Measurements from ENCODE around the gene MPRIP.

MPRIP gene

GRCh38 chr17:17088541-17089525 is 46.6 kb downstream of the MPRIP start:
- no peak for DNase-seq (ENCODE audit: low read depth)

GRCh38 chr17:17089796-17090641 is 47.8 kb downstream of the MPRIP start:
- no peak for DNase-seq (ENCODE audit: low read depth)

GRCh38 chr17:17090642-17091103 is 48.4 kb downstream of the MPRIP start:
- DNase-seq (ENCODE audit: low read depth) = no peak

GRCh38 chr17:17091276-17091675 is 49.0 kb downstream of the MPRIP start:
- DNase-seq (ENCODE audit: low read depth) = no peak

- DNase-seq (ENCODE audit: low read depth) = no peak
These were observed 49.8 kb downstream of the MPRIP start for GRCh38 chr17:17091856-17092756.

- DNase-seq (ENCODE audit: low read depth) = no peak
These were observed 51.5 kb downstream of the MPRIP start for GRCh38 chr17:17093764-17094163.

- no peak for DNase-seq (ENCODE audit: low read depth)
These were observed 54.4 kb downstream of the MPRIP start for GRCh38 chr17:17096438-17097178.

DNA sequence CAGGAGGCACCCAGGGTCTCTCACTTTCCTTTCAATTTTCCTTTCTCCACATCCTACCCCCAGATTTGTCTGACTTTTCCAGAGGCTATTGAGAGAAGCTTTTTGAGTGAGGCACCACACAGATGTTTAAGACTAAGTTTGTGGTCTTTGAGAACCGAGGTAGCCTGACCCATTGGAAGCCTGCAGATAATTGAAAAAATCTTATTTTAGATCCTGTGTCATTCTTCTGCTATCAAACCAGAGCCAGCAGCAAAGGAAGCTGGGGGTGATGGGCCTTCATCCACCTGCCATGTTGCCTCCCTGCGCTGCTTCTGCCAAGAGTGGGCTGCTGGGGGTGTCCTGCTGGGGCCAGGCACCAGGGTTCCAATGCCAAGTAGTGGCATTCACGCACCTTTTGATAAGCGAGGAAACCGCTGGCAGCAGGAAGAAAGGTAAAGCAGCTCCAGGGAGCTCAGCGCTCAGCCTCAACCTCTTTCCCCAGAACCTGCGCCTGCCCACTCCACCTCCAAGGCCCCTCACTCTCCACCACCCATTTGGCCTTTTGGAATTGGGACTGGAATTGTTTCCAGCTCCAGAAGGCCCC is 55.6 kb downstream of the MPRIP start:
- DNase-seq (ENCODE audit: low read depth) = no peak

DNA sequence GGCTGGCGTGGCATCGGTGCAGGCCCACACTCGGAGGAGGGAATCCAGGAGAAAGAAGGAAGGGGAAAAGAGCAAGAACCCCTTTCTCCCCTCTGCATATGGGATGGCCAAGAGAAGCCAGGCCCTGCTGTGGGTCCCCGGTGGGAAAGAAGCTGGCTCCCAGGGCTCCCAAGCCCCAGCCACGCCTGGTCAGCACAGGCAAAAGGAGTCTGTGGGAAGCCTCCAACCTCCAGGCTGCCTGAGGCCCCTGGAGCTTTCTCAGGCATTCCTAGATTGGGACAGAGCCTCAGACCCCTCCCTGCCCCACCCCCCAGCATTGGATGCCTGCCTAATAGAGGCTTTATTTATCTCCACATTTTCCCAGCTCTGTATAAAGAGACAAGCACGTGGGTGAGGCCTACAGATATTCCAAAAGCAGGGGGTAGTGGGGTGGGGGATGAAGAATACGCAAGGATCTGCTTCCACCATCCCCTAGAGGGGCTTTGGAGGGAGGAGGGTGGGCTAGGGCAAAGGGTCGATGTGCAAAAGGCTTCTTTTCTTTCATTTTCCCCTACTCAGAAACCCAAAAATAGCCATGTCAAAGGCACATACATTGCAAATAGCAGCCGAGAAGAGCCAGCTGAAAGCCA is 56.4 kb downstream of the MPRIP start:
- DNase-seq (ENCODE audit: low read depth) = no peak

- no peak for DNase-seq (ENCODE audit: low read depth)
These were observed 59.9 kb downstream of the MPRIP start for GRCh38 chr17:17102176-17102575.

DNA sequence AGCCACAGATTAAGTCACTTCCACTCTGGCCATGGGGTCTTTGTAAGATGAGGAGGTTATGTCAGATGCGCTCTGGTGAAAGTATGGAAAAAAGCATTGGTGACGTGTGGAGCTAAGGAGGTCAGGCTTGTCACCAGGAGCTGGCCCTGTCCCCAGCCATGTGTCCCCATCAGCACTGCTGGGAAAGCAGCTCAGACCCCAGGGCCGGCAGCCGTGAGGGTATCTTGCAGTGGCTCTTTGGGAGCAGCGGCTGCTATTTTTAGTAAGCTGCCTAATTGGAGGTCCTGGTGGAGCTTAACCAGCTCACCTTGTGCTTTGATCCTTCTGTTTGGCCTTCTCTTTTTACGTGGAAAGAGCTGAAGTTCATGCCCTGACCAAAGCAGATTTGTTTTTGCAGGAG is 60.9 kb downstream of the MPRIP start:
- DNase-seq (ENCODE audit: low read depth) = no peak

DNA sequence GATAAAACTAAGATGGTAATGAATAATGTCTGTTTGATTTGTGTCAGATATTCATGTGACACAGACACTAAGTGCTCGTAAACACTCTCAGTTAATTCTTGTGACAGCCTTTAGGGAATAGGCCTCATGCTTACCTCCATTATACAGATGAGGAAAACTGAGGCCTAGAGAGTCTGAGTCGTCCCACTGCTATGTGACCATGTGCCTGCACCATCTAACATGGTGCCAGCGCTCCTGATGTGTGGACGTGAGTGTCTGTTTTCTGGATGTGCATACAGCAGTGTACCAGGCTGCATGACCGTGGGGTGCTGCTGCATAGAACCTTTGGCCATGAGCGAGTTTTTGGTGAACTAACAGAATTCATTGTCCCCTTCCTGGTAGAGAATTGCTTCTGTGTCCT is 61.8 kb downstream of the MPRIP start:
- DNase-seq (ENCODE audit: low read depth) = no peak

GRCh38 chr17:17104494-17104893 is 62.2 kb downstream of the MPRIP start:
- no peak for DNase-seq (ENCODE audit: low read depth)

- DNase-seq (ENCODE audit: low read depth) = no peak
These were observed 63.7 kb downstream of the MPRIP start for GRCh38 chr17:17105976-17106375.

DNA sequence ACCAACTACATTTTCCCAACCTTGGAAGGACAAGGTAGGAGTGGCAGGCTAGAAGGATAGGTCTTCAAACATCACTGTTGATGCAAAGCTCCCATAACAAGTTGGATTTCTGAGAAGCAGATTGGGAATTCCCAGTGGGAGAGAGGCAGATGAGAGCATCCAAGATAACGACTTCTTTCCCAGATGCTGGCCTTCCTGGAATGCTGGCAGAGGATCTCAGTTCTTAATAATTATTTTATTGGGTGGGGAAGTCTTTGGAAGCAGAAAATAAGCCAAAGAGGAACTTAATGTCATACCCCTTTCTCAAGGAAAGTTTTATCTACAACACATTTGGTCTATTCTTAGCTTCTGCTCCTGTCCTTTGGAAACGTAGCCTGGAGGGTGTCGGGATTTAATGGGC is 64.5 kb downstream of the MPRIP start:
- no peak for DNase-seq (ENCODE audit: low read depth)

DNA sequence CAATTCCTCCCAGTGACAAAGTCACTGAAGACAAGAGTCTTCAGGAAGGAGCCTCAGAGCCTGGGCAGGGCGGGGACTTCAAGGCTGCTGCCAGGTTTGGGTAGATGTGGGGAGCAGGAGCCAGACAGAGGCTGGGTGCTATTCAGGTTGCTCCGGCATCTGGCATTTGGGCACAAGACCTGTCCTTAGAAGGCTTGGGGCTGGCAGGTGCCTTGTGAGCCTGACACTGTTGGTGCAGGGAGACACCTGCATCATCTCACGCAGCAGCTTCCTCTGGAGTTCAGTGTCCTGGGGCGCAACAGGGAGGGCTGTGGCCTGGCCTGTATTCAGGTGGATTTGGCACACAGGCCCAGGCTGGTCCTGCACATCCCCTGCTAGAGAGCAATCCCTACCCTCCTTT is 65.0 kb downstream of the MPRIP start:
- DNase-seq (ENCODE audit: low read depth) = no peak

GRCh38 chr17:17107891-17108431 is 65.7 kb downstream of the MPRIP start:
- DNase-seq (ENCODE audit: low read depth) = no peak

DNA sequence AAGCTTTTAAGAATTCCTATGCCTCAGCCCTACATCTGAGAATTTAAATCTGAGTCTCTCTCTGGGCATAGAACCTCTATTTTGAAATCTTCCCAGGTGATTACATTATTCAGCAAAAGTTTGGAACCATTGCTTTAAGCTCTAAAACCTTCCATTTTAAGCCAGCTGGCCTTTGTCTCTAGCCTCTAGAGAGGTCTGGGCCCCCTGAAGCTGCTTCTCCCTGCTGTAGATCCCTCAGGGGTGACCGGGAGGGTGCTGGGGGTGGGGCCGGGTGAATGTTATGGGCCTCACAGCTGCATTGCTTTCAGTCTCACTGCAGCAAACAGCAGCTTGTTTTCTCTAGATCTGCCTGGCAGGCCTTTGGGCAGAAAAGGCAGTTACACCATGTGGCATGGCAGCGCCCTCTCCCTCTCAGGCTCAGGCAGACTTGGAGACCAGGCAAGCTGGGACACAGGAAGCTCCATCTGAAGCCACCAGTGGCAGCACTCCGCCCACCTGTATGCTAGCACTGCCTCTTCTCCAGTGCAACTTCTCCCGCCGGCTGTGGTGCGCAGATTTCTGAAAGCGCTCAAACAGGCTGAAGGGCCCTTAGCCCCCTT is 66.3 kb downstream of the MPRIP start:
- DNase-seq (ENCODE audit: low read depth) = no peak

- DNase-seq (ENCODE audit: low read depth) = no peak
These were observed 67.0 kb downstream of the MPRIP start for GRCh38 chr17:17109256-17109655.

- DNase-seq (ENCODE audit: low read depth) = no peak
These were observed 67.7 kb downstream of the MPRIP start for GRCh38 chr17:17109907-17110306.
